Liver (tissue), 9 donors: ENCODE measurements around the gene SLC38A5. TPM values are rescaled to one million over a fixed set of nuclear protein-coding genes. Genes with fewer than 3 reads are reported as not detected.

Experiments
- DNase-seq: peaks from one replicate; pipeline ENCODE4 v3.0.0-alpha.2; 2017; ENCODE audit warnings: low spot score
- H3K27ac ChIP-seq, 2 donors: one replicate each; pipeline ENCODE4 v1.7.0; 2013; ENCODE audit warnings: inconsistent platforms in 2 of 2, low read length in 2 of 2, control low read depth in 1 of 2, low read depth in 1 of 2, mild to moderate bottlenecking in 1 of 2
- H3K27me3 ChIP-seq, 4 donors: one replicate each; pipeline versions ENCODE4 v1.6.1 to v1.7.0; 2013; ENCODE audit warnings: low read length in 3 of 4, inconsistent platforms in 1 of 4, mild to moderate bottlenecking in 1 of 4, moderate library complexity in 1 of 4; ENCODE audit not compliant: control insufficient read depth in 4 of 4, insufficient read depth in 4 of 4
- H3K36me3 ChIP-seq, 4 donors: one replicate each; pipeline versions ENCODE4 v1.6.1 to v1.7.0; 2013; ENCODE audit warnings: low read length in 3 of 4, mild to moderate bottlenecking in 3 of 4, low read depth in 1 of 4, moderate library complexity in 1 of 4; ENCODE audit not compliant: control insufficient read depth in 4 of 4, insufficient read depth in 3 of 4
- H3K4me1 ChIP-seq, 4 donors: one replicate each; pipeline versions ENCODE4 v1.6.1 to v1.7.0; 2013; ENCODE audit warnings: low read length in 3 of 4, mild to moderate bottlenecking in 3 of 4, moderate library complexity in 1 of 4; ENCODE audit not compliant: control insufficient read depth in 4 of 4, insufficient read depth in 4 of 4
- H3K4me3 ChIP-seq, 3 donors: one replicate each; pipeline versions ENCODE4 v1.6.1 to v1.7.0; 2013; ENCODE audit warnings: low read length in 3 of 3, control low read depth in 1 of 3, low read depth in 1 of 3, mild to moderate bottlenecking in 1 of 3
- H3K9ac ChIP-seq, 2 donors: one replicate each; pipeline ENCODE4 v1.7.0; 2013; ENCODE audit warnings: low read length in 2 of 2, mild to moderate bottlenecking in 2 of 2, moderate library complexity in 2 of 2, control low read depth in 1 of 2, low read depth in 1 of 2
- H3K9me3 ChIP-seq, 4 donors: one replicate each; pipeline versions ENCODE4 v1.6.1 to v1.7.0; 2013; ENCODE audit warnings: low read length in 3 of 4; ENCODE audit not compliant: control insufficient read depth in 4 of 4
- CTCF ChIP-seq: fragments of 150-350 bp; IDR thresholded peaks from 2 replicates; pipeline ENCODE4 v1.5.1; 2017; ENCODE audit warnings: improper control_type of control experiment, low read depth, low read length; ENCODE audit not compliant: missing input control
- EGR1 ChIP-seq, 2 donors: IDR thresholded peaks; 2 replicates each; pipeline ENCODE4 v1.6.1; 2016 to 2018; ENCODE audit warnings: antibody characterized with exemption in 2 of 2, low read depth in 2 of 2
- FOXA1 ChIP-seq: IDR thresholded peaks from 2 replicates; pipeline ENCODE4 v1.6.1; 2016; ENCODE audit warnings: antibody characterized with exemption
- FOXA2 ChIP-seq: IDR thresholded peaks from 2 replicates; pipeline ENCODE4 v1.6.1; 2016; ENCODE audit warnings: antibody characterized with exemption
- GABPA ChIP-seq, 2 donors: IDR thresholded peaks in 1 of 2; conservative IDR thresholded peaks in 1 of 2; 2 replicates each; pipeline ENCODE4 v1.6.1; 2016; ENCODE audit warnings: antibody characterized with exemption in 2 of 2, mild to moderate bottlenecking in 1 of 2, moderate library complexity in 1 of 2
- HNF4A ChIP-seq, 2 donors: conservative IDR thresholded peaks; 2 replicates each; pipeline ENCODE4 v1.6.1; 2016; ENCODE audit warnings: antibody characterized with exemption in 2 of 2, mild to moderate bottlenecking in 2 of 2
- HNF4G ChIP-seq: IDR thresholded peaks from 2 replicates; pipeline ENCODE4 v1.6.1; 2016; ENCODE audit warnings: antibody characterized with exemption
- JUND ChIP-seq, 2 donors: IDR thresholded peaks; 2 replicates each; pipeline ENCODE4 v1.6.1; 2016; ENCODE audit warnings: antibody characterized with exemption in 2 of 2
- NR2F2 ChIP-seq: IDR thresholded peaks from 2 replicates; pipeline ENCODE4 v1.6.1; 2016; ENCODE audit warnings: antibody characterized with exemption
- RAD21 ChIP-seq, 2 donors: IDR thresholded peaks; 2 replicates each; pipeline ENCODE4 v1.6.1; 2016; ENCODE audit warnings: antibody characterized with exemption in 2 of 2, mild to moderate bottlenecking in 2 of 2
- REST ChIP-seq: IDR thresholded peaks from 2 replicates; pipeline ENCODE4 v1.6.1; 2016; ENCODE audit warnings: antibody characterized with exemption, mild to moderate bottlenecking
- RXRA ChIP-seq, 2 donors: IDR thresholded peaks; 2 replicates each; pipeline ENCODE4 v1.6.1; 2017 to 2018; ENCODE audit warnings: antibody characterized with exemption in 2 of 2, mild to moderate bottlenecking in 1 of 2
- SP1 ChIP-seq: IDR thresholded peaks from 2 replicates; pipeline ENCODE4 v1.6.1; 2018; ENCODE audit warnings: antibody characterized with exemption, mild to moderate bottlenecking
- TAF1 ChIP-seq: conservative IDR thresholded peaks from 2 replicates; pipeline ENCODE4 v1.6.1; 2016; ENCODE audit warnings: antibody characterized with exemption, mild to moderate bottlenecking
- YY1 ChIP-seq: IDR thresholded peaks from 2 replicates; pipeline ENCODE4 v1.6.1; 2016; ENCODE audit warnings: antibody characterized with exemption, mild to moderate bottlenecking
- ZBTB33 ChIP-seq: IDR thresholded peaks from 2 replicates; pipeline ENCODE4 v1.6.1; 2016; ENCODE audit warnings: antibody characterized with exemption
- WGBS: extraction: QIAGEN DNeasy Blood & Tissue Kit; methylation state at CpG from one replicate; pipeline ENCODE4 v1.1.7; 2013; 5-methylcytosine and 5-hydroxymethylcytosine counted together
- polyA plus RNA-seq, 2 donors: library from polyadenylated mRNA; stranded (reverse) in 1 of 2; unstranded in 1 of 2; fragments of 200-250 nt in 1 of 2; fragments of >200 nt in 1 of 2; fragmentation: Nextera tagmentation in 1 of 2; extraction: Ambion mirVana in 1 of 2; gene quantifications; one replicate each; pipeline versions ENCODE4 v1.2.1 to v1.2.3, GENCODE V29; 2013 to 2015
- total RNA-seq, 2 donors: library from RNA; depleted of rRNA; stranded (reverse); fragments of >200 nt; gene quantifications; one replicate each; pipeline ENCODE4 v1.2.3, GENCODE V29; 2014
- TF ChIP-seq, protein P1 (sequence below): IDR thresholded peaks from 2 replicates; pipeline ENCODE4 v1.6.1; 2016; ENCODE audit warnings: antibody characterized with exemption
- TF ChIP-seq, protein P2 (sequence below): IDR thresholded peaks from 2 replicates; pipeline ENCODE4 v1.6.1; 2016; ENCODE audit warnings: antibody characterized with exemption
- donor health status: healthy.
- donor health status: healthy.
- donor health status: healthy.
- donor health status: healthy.
- donor health status: healthy.

SLC38A5 gene
- total and polyA plus RNA-seq, 4 donors, result 0.25 to 81.3 (median 0.45) TPM

DNA sequence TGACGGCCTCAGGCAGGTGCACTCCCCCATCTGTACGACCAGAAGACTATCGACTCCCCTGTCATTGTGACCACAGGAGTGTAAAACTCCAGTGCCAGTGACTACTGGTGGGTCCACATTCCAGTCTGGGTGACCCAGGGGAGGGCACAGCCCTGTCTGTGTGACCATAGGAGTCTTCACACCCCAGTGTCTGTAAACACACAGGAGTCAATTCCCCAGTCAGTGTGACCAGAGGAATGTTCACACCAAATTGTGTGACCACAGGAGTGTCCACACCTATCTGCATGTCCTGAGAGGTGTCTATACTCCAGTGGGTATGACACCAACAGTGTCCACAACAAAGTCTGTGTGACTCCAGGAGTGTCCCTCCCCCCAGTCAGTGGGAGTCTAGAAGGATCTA, 18.0 kb upstream of the SLC38A5 start:
- Histone ChIP-seq H3K27me3 (peaks cover 0 to 2% (median 0%) of the 10 kb centered on the region in 4 donors), H3K27ac (no peak overlapping the region), H3K4me3 (no peak overlapping the region), H3K4me1 (no peaks in the 10 kb centered on the region), H3K9me3 (no peaks in the 10 kb centered on the region), H3K36me3 (peaks cover 0 to 3% (median 2%) of the 10 kb centered on the region in 4 donors), H3K9ac (no peak overlapping the region)
- no peak for DNase-seq
- 92% methylated on average over 3 of the region's 3 CpGs for WGBS
- TF ChIP-seq FOXA2 (no peak), HNF4G (no peak), NR2F2 (no peak), GABPA (IDR thresholded peaks at IDR 0.05 in 1 of 2, conservative IDR thresholded peaks at IDR 0.05 in 1 of 2) (no peak), HNF4A (conservative IDR thresholded peaks at IDR 0.05) (no peak), RAD21 (IDR thresholded peaks at IDR 0.05) (no peak), REST (no peak), TAF1 (no peak), EGR1 (IDR thresholded peaks at IDR 0.05; ENCODE audit: low read depth in 2 of 2) (no peak), SP1 (no peak), JUND (IDR thresholded peaks at IDR 0.05) (no peak), YY1 (no peak), ZBTB33 (no peak), FOXA1 (no peak), CTCF (no peak), RXRA (IDR thresholded peaks at IDR 0.05) (no peak)
- TF ChIP-seq, protein P1, sequence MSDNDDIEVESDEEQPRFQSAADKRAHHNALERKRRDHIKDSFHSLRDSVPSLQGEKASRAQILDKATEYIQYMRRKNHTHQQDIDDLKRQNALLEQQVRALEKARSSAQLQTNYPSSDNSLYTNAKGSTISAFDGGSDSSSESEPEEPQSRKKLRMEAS, result no peak
- TF ChIP-seq, protein P2, sequence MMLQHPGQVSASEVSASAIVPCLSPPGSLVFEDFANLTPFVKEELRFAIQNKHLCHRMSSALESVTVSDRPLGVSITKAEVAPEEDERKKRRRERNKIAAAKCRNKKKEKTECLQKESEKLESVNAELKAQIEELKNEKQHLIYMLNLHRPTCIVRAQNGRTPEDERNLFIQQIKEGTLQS, result no peak
